Measurements from ENCODE around the gene NEU1. TPM values are rescaled to one million over a fixed set of nuclear protein-coding genes. Genes with fewer than 3 reads are reported as not detected.
"Not testable (repeated sequence)": the region's sequence is repeated elsewhere in the genome, so short reads cannot be mapped to it uniquely, and the experiment has no call there.

The NEU1 gene
- 10 to 100 TPM; 26.8 to 31.8 TPM for total RNA-seq
- long read RNA-seq, transcript NEU1-206 (6 exons, 2,045 nt), result major isoform, 56 of 61 reads
- long read RNA-seq, partial matches to known transcripts, result 3 of 61 reads
- long read RNA-seq, other reads (novel, unspliced or antisense), result 1 of 61 reads

DNA sequence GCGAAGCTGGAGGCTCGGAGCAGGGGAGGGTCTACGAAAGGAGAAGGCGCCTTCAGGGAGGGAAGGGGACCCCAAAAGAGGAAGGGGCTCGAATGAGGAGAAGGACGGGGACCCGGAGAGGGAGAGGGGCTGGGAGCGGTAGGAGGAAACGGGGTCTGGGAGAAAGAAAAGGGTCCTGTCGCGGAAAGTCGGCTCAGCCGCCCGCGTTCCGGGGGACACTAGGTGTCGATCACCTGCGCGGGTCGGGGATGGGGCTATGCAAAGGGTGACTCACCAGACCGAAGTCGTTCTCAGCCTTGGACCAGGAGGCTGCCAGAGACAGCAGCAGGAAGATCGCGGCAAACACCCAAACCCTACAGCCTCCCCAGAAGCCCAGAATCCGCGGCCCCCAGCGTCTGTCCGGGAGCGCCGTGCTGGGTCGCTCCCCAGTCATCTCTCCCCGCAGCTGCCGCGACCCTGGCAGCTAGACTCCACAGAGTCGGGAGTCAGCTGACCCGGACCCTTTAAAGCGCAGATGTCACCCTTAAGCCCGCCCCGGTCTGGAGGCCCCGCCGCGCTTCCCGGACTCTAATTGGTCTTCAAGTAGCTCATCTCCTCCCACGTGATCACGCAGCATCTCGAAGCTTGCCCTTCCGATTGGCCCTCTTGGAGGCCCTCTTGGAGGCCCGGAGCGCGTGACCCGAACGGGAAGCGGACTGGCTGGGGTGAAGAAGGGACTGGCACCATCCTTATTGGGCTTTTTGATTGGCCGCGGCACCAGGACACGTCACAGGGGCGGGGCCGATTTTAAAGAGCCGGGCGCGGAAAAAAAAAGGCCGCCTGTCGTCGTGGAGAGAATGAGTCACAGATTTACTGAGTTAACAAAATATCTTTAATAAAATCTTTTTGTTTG lies at the start of gene NEU1:
Gene NEU1, minus strand, starts transcription at position 478 of the 892 bp plus-strand sequence. Its CDS starts 45 bp downstream, at position 433.
- DNase-seq (peak; percentile 100), ATAC-seq (peak; percentile 98)
- intact Hi-C loops (cut with DNase I), result no loop called here

DNA sequence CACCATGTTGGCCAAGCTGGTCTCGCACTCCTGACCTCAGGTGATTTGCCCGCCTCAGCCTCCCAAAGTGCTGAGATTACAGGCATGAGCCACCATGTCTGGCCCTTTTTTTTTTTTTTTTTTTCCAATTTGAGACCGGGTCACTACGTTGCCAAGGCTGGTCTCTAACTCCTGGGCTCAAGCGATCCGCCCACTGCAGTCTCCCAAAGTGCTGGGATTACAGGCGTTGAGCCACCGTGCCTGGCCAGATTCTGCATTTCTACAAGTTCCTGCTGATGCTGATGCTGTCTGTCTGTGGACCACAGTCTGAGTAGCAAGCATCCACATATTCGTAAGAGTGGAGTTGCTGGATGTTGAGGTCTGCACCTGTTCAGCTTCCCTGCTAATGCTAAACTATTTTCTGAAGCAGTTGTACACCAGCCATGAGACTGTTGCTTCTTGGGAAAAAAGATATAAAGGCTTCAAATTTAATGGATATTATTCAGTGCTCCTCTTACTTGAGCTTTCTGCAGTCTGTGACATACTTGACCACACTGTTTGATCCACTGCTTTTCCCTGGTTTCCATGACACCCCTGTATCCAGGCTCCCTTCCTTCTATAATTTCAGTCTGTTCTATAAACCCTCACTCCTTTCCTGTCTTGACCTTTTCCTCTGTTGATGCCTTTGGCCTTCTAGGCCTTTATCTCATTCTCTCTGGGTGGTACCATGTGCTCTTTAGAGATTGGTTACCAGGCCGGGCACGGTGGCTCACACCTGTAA lies 49.4 kb upstream of the NEU1 start:
- intact Hi-C loops (cut with DNase I), result no loop called here
- no peak for DNase-seq
- no peak for ATAC-seq

DNA sequence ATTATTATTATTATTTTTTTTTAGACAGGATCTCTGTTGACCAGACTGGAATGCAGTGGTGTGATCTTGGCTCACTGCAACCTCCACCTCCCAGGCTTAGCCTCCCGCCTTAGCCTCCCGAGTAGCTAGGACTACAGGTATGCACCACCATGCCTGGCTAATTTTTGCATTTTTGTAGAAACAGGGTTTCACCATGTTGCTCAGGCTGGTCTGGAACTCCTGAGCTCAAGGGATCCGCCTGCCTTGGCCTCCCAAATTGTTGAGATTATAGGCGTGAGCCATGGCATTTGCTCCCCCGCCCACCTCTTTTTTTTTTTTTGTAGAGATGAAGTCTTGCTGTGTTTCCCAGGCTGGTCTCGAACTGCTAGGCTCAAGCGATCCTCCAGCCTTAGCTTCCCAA lies 46.7 kb upstream of the NEU1 start:
- not testable (repeated sequence) for ATAC-seq, DNase-seq
- intact Hi-C loops (cut with DNase I), result loop anchor here in 1 of 2 donors (5.0 kb wide), 1 partner anchor 38 kb away; the partner anchor contains the start of gene CFB

GRCh38 chr6:31908791-31909190 lies 46.2 kb upstream of the NEU1 start:
- ATAC-seq, result no peak
- DNase-seq, result no peak
- intact Hi-C loops (cut with DNase I), result loop anchor here in 1 of 2 donors (5.0 kb wide), 1 partner anchor 39 kb away; the partner anchor contains the start of gene CFB

- DNase-seq, ATAC-seq: not testable (repeated sequence)
- intact Hi-C loops (cut with DNase I), result loop anchor here in 1 of 2 donors (5.0 kb wide), 1 partner anchor 39 kb away; the partner anchor contains the start of gene CFB
These were observed 45.6 kb upstream of the NEU1 start for GRCh38 chr6:31908255-31908654.

- intact Hi-C loops (cut with DNase I), result loop anchor here in 1 of 2 donors (5.0 kb wide), 1 partner anchor 40 kb away; the partner anchor contains the start of gene CFB
These were observed 44.7 kb upstream of the NEU1 start for GRCh38 chr6:31907158-31907813.

GRCh38 chr6:31906727-31907126 lies 44.1 kb upstream of the NEU1 start:
- intact Hi-C loops (cut with DNase I), result loop anchor here in 1 of 2 donors (5.0 kb wide), 1 partner anchor 41 kb away; the partner anchor contains the start of gene CFB
- not testable (repeated sequence) for ATAC-seq, DNase-seq

More at GRCh38 chr6:31907158-31907813, 44.7 kb upstream of the NEU1 start:
- DNase-seq (no peak), ATAC-seq (peak; percentile 61 to 62)

DNA sequence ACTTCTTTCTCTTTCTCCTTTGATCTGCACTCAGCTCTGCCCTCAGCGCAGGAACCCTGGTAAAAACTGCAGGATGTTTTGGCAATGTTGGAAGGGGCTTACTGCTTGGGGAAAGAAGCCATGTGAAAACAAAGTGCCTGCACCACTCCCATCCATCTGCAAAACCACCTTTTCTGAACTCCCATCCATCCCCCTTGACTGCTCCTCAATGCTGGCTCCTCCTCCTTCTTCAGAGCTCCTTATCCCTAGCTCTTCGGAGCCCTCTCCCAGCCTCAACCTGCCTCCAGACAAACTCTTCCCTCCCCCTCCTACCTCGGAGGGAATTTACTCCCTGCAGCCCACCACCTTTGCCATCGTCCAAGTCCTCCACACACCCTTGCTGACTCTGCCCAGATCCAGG lies 43.5 kb upstream of the NEU1 start:
- DNase-seq (no peak), ATAC-seq (no peak)
- intact Hi-C loops (cut with DNase I), result loop anchor here in 1 of 2 donors (5.0 kb wide), 1 partner anchor 41 kb away; the partner anchor contains the start of gene CFB

GRCh38 chr6:31905041-31905440 lies 42.4 kb upstream of the NEU1 start:
- ATAC-seq (no peak), DNase-seq (no peak)
- intact Hi-C loops (cut with DNase I), result loop anchor here in 1 of 2 donors (5.0 kb wide), 1 partner anchor 42 kb away; the partner anchor contains the start of gene CFB

DNA sequence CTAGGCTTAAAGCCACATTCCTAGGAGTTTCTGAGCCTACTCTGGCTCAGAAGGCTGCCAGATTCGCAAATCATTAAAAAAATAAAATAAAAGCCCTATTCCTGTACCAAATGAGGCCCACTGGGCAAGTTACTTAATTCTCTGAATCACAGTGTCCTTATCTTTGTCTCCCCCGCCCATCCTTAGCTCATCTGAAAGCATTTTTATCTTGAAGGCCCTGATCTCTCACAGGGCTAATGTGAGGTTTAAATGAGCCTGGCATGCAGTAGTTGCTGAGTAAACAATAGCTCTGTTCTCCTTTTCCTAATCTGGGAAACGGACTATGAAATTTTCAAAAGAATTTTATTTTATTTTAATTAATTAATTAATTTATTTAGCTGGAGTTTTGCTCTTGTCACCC lies 41.3 kb upstream of the NEU1 start:
- DNase-seq (no peak), ATAC-seq (peak in 1 of 2 donors; percentile 7)

DNA sequence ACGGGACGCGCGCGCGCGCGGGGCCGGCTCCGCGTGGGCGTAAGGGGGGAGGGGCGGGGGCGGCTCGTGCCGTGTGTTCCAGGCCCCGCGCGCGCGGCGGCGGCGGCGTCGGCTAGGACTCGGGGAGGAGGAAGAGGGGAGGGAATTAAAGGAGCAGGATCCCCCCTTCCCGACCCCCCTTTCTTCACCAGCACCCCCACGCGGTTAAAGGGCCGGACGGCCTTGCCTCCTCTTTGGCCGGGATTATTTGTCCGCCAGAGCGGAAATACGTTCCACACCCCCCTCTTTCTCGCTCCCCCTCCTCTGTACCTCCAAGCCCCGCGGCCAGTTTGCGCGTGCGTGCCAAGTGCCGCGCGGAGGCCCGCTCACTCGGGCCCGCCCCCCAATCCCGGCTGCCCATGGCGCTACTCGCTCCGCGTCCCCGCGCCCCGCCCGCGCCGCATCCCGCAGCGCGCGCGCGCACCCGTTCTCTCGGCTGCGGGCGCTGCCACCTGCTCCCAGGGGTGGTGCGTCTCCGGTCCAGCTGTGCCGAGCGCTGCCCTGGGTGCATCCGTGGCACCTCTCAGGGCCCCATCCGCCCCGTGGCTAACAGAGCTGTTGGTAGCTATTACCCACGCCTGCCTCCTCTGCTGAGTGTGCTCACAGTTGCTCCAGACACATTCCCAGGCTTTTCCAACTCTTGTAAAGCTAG lies 39.5 kb upstream of the NEU1 start, which contains the start of gene ZBTB12:
Gene ZBTB12, minus strand, starts transcription at position 134 of the 691 bp plus-strand sequence. CDS start 781 bp downstream, outside the sequence.
- DNase-seq (peak; percentile 91), ATAC-seq (peak; percentile 82 to 83)
- intact Hi-C loops (cut with DNase I), result no loop called here

More for the DNA sequence above, 41.3 kb upstream of the NEU1 start:
- intact Hi-C loops (cut with DNase I), result no loop called here

GRCh38 chr6:31901415-31901952 lies 38.9 kb upstream of the NEU1 start:
- ATAC-seq (peak; percentile 30 to 32), DNase-seq (peak; percentile 76)
- intact Hi-C loops (cut with DNase I), result no loop called here

DNA sequence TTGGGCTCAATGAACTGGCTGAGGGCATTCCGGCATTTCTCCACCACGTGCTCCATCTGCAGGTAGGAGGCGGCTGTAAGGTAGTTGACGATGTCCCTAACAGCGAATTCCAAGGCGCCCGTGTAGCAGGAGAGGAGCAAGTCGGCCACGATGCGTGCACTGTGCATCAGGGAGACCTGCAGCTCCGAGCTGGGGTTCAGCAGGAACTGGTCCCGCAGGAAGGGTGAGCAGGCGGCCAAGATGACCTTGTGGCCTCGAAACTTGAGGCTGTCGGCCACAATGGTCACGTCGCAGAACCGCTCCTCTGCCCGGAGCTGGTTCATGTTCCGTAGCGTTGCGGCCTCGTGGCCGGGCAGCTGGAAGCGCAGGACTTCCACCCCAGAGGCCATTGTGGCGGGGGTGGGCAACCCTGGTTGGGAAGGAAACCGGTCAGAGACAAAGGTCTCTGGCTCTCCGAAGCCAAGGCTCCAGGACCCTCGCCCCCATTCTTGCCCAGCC lies 38.3 kb upstream of the NEU1 start:
- intact Hi-C loops (cut with DNase I), result no loop called here
- no peak for DNase-seq
- no peak for ATAC-seq

GRCh38 chr6:31899882-31900722 lies 37.5 kb upstream of the NEU1 start:
- ATAC-seq, result no peak
- intact Hi-C loops (cut with DNase I), result no loop called here
- no peak for DNase-seq

DNA sequence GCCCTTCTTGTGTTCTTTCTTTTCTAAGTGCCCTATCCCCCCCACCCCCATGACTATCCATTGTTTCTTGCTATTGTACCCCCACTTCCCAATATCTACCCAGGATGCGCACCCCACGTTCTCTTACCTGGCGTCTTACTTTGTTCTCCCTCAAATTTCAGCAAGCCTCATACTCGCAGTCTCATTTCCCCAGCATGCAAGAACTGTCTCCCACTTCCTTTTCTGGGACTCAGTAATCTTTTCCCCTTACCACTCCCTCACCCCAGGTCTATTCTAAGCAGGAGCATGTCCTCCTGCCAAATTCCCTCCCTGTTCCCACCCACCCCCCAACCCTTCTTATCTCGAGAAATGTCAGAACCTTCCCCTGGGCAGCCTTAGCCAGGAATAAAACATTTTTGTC lies 36.6 kb upstream of the NEU1 start:
- DNase-seq (no peak), ATAC-seq (no peak)
- intact Hi-C loops (cut with DNase I), result no loop called here

DNA sequence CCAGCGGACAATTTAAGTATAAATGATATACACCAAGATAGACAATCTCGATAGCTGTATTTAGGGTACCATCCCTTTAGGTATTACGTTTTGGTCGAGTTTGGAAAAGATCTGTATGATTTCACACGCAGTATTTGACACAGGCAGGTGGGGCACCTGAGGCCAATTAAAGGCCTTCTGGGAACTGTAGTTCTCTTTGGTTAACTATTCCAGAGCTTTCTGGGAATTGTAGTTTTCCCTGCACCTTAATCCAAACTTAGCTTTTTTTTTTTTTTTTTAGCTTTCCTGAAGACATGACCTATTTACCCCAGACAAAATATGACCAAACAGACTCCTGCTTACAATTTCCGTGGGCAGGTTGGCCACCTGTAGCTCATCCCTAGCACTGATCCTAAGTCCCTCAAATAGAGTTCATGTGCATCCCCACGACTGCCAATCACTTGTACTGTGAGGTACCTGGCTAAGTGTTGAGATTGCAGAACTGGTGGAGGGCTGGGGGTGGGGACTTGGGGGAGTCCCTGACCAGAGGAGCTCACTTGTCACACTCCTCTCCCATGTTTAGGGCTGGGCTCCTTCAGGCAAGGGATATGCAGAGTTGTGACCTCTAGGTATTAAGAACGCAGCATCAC lies 35.9 kb upstream of the NEU1 start:
- ATAC-seq (peak in 1 of 2 donors; percentile 25), DNase-seq (no peak)
- intact Hi-C loops (cut with DNase I), result no loop called here
